GM18519 (cell line): ENCODE data around the gene STRN3.
"Not testable (repeated sequence)": the region's sequence is repeated elsewhere in the genome, so short reads cannot be mapped to it uniquely, and the experiment has no call there.

Experiments
- ATAC-seq: cut with Tn5 transposase; IDR thresholded peaks from one replicate; pipeline ENCODE4 v1.9.1; 2021; ENCODE audit warnings: mild to moderate bottlenecking, moderate library complexity; ENCODE audit not compliant: unreplicated experiment, low FRiP score

The STRN3 gene

GRCh38 chr14:31026077-31026449, at the start of gene STRN3:
STRN3 (minus strand) TSS chr14:31026379; CDS start chr14:31026185, 194 bp downstream.
- ATAC-seq: no peak

DNA sequence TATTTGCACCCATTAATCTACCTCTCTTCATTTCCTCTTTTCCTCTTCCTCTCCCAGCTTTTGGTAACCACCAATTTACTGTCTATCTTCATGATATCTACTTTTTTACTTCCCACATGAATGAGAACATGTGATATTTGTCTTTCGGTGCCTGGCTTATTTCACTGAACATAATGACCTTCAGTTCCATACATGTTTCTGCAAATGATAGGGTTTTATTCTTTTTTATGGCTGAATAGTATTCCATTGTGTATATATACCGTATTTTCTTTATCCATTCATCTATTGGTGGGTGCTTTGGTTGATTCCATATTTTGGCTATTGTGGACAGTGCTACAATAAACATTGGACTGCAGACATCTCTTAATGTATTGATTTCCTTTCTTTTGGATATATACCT, 49.0 kb upstream of the STRN3 start:
- no peak for ATAC-seq

DNA sequence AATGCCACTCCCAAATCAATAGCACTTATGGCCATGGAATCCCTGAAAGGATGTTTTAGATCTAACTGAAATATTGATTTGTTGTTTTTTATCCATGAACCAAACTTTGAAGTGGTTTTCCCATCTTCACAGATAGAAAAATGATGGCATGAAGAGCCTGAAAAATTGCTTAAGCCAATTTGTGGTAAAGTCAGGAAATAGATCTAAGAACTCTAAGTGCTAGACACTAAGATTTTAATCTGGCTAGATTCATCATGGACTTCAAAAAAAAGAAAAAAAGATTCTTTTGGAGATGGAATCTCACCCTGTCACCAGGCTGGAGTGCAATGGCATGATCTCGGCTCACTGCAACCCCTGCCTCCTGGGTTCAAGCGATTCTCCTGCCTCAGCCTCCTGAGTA, 45.0 kb upstream of the STRN3 start:
- no peak for ATAC-seq

GRCh38 chr14:31070431-31070830, 44.3 kb upstream of the STRN3 start:
- no peak for ATAC-seq

- ATAC-seq: no peak
Observed at GRCh38 chr14:31069343-31069742, 43.2 kb upstream of the STRN3 start.

- no peak for ATAC-seq
Observed at GRCh38 chr14:31068235-31068634, 42.1 kb upstream of the STRN3 start.

- ATAC-seq: not testable (repeated sequence)
Observed at GRCh38 chr14:31062908-31063307, 36.7 kb upstream of the STRN3 start.

DNA sequence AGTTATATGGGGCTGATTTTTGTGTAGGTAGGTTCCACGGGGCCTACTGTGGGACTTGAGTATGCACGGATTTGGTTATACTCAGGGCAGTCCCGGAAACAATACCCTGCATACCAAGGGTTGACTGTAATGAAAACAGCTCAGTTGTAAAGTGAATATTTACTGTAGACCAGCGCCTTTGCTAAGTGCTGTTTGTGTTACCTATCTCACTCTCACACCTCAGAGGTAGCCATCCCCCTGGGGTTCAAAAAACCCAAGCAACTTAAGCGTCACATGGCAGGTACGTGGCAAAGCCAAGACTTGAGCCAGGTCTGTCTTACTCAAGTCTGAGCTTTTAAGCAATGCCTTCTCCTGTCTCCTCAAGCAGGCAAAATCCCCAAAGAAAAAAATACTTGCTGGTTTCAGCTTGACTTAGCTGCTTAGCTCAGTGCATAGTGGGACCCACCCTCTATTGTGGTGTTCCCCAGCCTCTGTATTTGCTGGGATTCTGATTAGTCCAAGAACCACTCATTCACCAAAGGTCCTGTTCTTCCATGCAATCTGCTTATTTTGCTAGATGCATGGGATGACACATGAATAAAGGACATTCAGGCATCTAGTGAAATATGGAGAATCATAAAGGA, 34.2 kb upstream of the STRN3 start:
- no peak for ATAC-seq

DNA sequence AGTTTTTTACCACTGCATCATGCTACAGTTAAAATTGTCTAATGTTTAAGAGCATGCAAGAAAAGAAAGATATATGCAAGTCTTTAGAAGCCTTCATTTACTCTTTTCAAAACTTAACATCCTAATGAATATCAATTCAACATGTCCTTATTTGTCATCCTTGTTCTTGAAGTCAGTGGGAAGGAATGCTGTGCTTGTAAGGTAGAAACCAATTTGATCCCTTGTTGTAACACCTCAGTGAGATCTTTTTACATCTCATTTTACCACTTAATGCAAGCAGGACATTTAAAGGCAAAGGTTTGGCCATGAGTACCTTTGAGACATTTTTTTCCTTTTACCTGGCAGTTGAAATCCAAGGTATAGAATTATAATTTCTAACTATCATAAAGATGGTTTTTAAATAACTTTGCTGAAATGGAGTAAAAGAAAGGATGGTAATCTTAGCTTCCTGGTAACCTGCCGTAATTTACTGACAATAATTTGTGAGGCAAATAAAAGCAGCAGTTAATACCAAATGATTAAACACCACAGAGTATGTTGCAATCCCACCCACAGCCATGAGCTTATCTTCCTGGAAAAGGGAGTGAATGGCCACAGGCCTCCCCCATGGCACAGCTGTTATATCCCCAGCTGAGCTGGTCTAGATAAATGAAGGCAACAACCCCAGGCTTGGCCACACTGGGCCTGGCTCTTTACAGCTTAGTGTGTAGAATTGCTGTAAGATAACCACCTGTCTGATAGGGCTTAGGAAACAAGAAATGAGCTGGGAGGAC, 33.2 kb upstream of the STRN3 start:
- ATAC-seq: no peak

- no peak for ATAC-seq
Observed at GRCh38 chr14:31057701-31058364, 31.7 kb upstream of the STRN3 start.

GRCh38 chr14:31057035-31057434, 30.9 kb upstream of the STRN3 start:
- no peak for ATAC-seq

DNA sequence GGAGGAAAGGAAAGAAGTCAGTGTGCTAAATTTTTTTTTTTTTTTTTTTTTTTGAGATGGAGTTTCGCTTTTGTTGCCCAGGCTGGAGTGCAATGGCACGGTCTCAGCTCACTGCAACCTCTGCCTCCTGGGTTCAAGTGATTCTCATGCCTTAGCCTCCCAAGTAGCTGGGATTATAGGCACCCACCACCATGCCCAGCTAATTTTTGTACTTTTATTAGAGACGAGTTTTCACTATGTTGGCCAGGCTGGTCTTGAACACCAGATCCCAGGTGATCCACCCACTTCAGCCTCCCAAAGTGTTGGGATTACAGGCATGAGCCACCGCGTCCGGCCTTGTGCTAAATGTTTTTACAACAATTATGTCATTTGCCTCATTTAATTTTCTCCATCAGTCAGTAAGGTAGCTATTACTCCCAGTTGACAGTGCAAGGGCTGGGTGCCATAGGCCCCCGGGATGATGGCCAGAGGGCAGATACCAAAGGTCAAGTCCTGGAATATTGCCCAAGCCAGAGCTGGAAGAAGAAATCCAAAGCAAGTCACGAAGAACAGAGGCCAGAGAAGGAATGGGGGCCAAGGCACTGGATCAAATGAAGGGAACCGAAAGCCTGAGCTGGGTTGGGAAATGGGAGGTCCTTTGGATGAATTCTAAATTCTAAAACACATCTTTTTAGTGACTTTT, 26.9 kb upstream of the STRN3 start:
- ATAC-seq: not testable (repeated sequence)

DNA sequence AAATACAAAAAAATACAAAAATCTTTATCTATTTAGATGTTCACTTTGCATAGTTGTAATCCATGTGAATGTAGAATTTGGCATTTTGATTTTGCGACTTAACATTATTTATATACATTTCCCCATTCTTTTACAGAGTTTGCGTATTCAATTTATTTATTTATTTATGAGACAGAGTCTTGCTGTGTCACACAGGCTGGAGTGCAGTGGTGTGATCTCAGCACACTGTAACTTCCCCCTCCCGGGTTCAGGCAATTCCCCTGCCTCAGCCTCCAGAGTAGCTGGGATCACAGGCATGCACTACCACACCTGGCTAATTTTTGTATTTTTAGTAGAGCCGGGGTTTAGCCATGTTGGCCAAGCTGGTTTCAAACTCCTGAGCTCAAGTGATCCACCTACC, 25.3 kb upstream of the STRN3 start:
- ATAC-seq: no peak

- ATAC-seq: no peak
Observed at GRCh38 chr14:31051023-31051422, 24.8 kb upstream of the STRN3 start.

- ATAC-seq: no peak
Observed at GRCh38 chr14:31047503-31047902, 21.3 kb upstream of the STRN3 start.

- ATAC-seq: no peak
Observed at GRCh38 chr14:31045501-31046080, 19.4 kb upstream of the STRN3 start.

DNA sequence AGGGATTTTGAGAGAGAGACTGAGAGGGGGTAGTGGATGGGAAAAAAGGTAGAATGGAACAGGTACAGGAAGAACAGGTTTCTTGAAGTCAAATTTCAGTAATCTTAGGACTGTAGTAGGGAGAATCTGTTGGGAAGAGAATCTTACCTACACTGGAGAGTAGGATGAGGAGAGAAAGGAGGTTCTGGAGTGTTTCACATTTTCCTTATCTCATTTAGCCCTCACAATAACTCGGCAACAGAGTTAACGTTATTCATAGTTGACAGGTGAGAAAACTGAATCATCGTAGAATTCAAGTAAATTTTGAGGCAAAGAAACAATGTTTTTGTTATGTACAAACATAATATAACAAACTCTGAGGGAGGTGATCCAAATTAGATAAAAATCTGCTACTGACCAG, 17.2 kb upstream of the STRN3 start:
- no peak for ATAC-seq

DNA sequence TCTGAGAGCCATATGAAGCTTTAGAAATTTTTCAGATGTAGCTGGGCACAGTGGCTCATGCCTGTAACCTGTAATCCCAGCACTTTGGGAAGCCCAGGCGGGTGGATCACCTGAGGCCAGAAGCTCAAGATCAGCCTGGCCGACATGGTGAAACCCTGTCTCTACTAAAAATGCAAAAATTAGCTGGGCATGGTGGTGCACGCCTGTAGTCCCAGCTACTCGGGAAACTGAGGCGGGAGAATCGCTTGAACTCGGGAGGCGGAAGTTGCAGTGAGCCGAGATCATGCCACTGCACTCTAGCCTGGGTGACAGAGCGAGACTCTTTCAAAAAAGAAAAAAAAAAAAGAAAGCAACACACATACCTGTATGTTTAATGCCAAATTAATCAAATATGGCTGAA, 16.7 kb upstream of the STRN3 start:
- not testable (repeated sequence) for ATAC-seq

GRCh38 chr14:31042300-31042699, 16.1 kb upstream of the STRN3 start:
- no peak for ATAC-seq

DNA sequence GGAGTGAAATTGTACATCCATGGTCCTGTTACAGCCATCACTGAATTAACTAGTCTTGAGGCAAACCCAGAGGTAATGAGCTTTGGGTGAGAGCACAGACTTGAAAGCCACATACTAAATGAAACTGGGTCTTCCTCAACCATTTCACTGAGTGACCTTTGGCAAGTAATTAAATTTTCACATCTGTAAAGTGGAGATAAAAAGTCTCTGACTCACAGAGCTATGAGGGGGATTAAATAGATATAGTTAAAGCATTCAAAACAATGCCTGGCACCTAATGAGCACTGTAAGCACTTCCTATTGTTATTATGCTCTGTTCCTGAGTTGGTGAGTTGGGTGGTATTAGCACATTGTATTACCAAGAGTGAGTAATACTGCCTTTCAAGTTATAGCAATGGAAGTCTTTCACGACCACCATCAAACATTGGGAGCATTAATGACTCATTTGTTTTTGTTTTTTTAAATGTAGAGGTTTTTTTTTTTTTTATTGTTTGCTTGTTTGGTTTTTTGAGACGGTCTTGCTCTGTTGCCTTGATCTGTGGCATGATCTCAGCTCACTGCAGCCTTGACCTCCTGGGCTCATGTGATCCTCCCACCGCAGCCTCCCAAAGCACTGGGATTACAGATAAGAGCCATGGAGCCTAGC, 12.5 kb upstream of the STRN3 start:
- ATAC-seq: no peak
